CD14-positive monocyte (primary cell): ENCODE results near the gene SHB. TPM values are rescaled to one million over a fixed set of nuclear protein-coding genes. Genes with fewer than 3 reads are reported as not detected.
A peak's percentile ranks its signal among the peaks of the same experiment; 100 is the strongest.

ENCODE experiments used
- DNase-seq, 3 donors: peaks; one replicate each; pipeline ENCODE4 v3.0.0-alpha.2; 2011 to 2022
- H2AFZ ChIP-seq: 2 replicates; pipeline ENCODE4 v1.6.0; 2012; ENCODE audit warnings: mild to moderate bottlenecking, low read depth, low read length, inconsistent platforms; ENCODE audit not compliant: insufficient read depth, poor library complexity, severe bottlenecking
- H3K27ac ChIP-seq, 2 donors: 1 replicate in 1 of 2; 2 replicates in 1 of 2; pipeline ENCODE4 v1.5.1; 2012 to 2013; ENCODE audit warnings: low read length in 2 of 2, control low read depth in 1 of 2, inconsistent platforms in 1 of 2, low read depth in 1 of 2, mild to moderate bottlenecking in 1 of 2
- H3K27me3 ChIP-seq, 2 donors: one replicate each; pipeline versions ENCODE4 v1.6.0 to v1.6.1; 2011 to 2013; ENCODE audit warnings: low read length in 2 of 2; ENCODE audit not compliant: control insufficient read depth in 2 of 2, insufficient read depth in 2 of 2
- H3K36me3 ChIP-seq, 2 donors: replicated peaks in 1 of 2; 1 replicate in 1 of 2; 2 replicates in 1 of 2; pipeline versions ENCODE4 v1.5.1 to v1.6.1; 2012 to 2013; ENCODE audit warnings: low read length in 2 of 2, control low read depth in 1 of 2, inconsistent platforms in 1 of 2, mild to moderate bottlenecking in 1 of 2; ENCODE audit not compliant: insufficient read depth in 2 of 2, control insufficient read depth in 1 of 2
- H3K4me1 ChIP-seq, 2 donors: 1 replicate in 1 of 2; 2 replicates in 1 of 2; pipeline versions ENCODE4 v1.5.1 to v1.6.1; 2012 to 2013; ENCODE audit warnings: low read length in 2 of 2, control low read depth in 1 of 2, inconsistent platforms in 1 of 2, mild to moderate bottlenecking in 1 of 2, moderate library complexity in 1 of 2; ENCODE audit not compliant: insufficient read depth in 2 of 2, control insufficient read depth in 1 of 2
- H3K4me2 ChIP-seq: replicated peaks from 2 replicates; pipeline ENCODE3; 2012; ENCODE audit warnings: low read length, moderate library complexity, mild to moderate bottlenecking; ENCODE audit not compliant: poor library complexity, severe bottlenecking; ENCODE audit errors: extremely low read depth
- H3K4me3 ChIP-seq, 3 experiments: fragments of 200-600 bp in 1 of 3; sonication (generic) in 1 of 3; replicated peaks in 1 of 3; 1 replicate in 2 of 3; 2 replicates in 1 of 3; pipeline ENCODE4 v1.5.1; 2011 to 2013; ENCODE audit warnings: low read length in 3 of 3, mild to moderate bottlenecking in 3 of 3, control low read depth in 2 of 3, low read depth in 2 of 3, inconsistent platforms in 1 of 3, moderate library complexity in 1 of 3
- H3K79me2 ChIP-seq: 2 replicates; pipeline ENCODE4 v1.6.0; 2012; ENCODE audit warnings: mild to moderate bottlenecking, control low read depth, inconsistent platforms, low read length, moderate library complexity; ENCODE audit not compliant: insufficient read depth
- H3K9ac ChIP-seq: 2 replicates; pipeline ENCODE4 v1.6.0; 2017; ENCODE audit warnings: low read length, mild to moderate bottlenecking; ENCODE audit not compliant: insufficient read depth, poor library complexity, severe bottlenecking
- H3K9me3 ChIP-seq, 2 donors: replicated peaks in 1 of 2; 1 replicate in 1 of 2; 2 replicates in 1 of 2; pipeline versions ENCODE4 v1.5.1 to v1.6.1; 2012 to 2013; ENCODE audit warnings: low read length in 2 of 2, control low read depth in 1 of 2; ENCODE audit not compliant: control insufficient read depth in 1 of 2, insufficient read depth in 1 of 2
- H4K20me1 ChIP-seq: 2 replicates; pipeline ENCODE4 v1.6.0; 2012; ENCODE audit warnings: mild to moderate bottlenecking, low read length, control low read depth, moderate library complexity; ENCODE audit not compliant: insufficient read depth
- H3K27ac Mint-ChIP-seq, 7 donors: one replicate each; pipeline ENCODE4 v1.8.0; 2020; ENCODE audit warnings: mild to moderate bottlenecking in 7 of 7, mixed read lengths in 7 of 7, moderate library complexity in 6 of 7, inconsistent platforms in 2 of 7
- H3K27me3 Mint-ChIP-seq, 3 donors: one replicate each; pipeline ENCODE4 v1.8.0; 2021 to 2022; ENCODE audit warnings: low read depth in 3 of 3, mild to moderate bottlenecking in 3 of 3, mixed read lengths in 3 of 3, moderate library complexity in 3 of 3, inconsistent platforms in 1 of 3
- H3K36me3 Mint-ChIP-seq, 2 donors: one replicate each; pipeline ENCODE4 v1.8.0; 2020; ENCODE audit warnings: mixed read lengths in 2 of 2, inconsistent platforms in 1 of 2, mild to moderate bottlenecking in 1 of 2
- H3K4me1 Mint-ChIP-seq: one replicate; pipeline ENCODE4 v1.8.0; 2020; ENCODE audit warnings: mild to moderate bottlenecking, mixed read lengths
- H3K4me3 Mint-ChIP-seq, 2 donors: one replicate each; pipeline ENCODE4 v1.8.0; 2020; ENCODE audit warnings: mild to moderate bottlenecking in 2 of 2, mixed read lengths in 2 of 2, moderate library complexity in 1 of 2
- H3K9me3 Mint-ChIP-seq, 7 donors: one replicate each; pipeline ENCODE4 v1.8.0; 2020 to 2022; ENCODE audit warnings: mixed read lengths in 7 of 7, mild to moderate bottlenecking in 6 of 7, moderate library complexity in 6 of 7, inconsistent platforms in 2 of 7
- WGBS: methylation state at CpG from one replicate; pipeline ENCODE4 v1.1.5; 2013; ENCODE audit warnings: missing lambda C conversion rate; ENCODE audit not compliant: insufficient coverage; 5-methylcytosine and 5-hydroxymethylcytosine counted together
- intact Hi-C, 2 donors: fragments of 100-400 bp; cut with micrococcal nuclease; formaldehyde crosslinking; loops; one replicate each; pipeline versions ENCODE4 v1.15.0 to v1.15.1; 2023
- polyA plus RNA-seq, 3 donors: library from polyadenylated mRNA; depleted of rRNA in 1 of 3; unstranded in 2 of 3; stranded (reverse) in 1 of 3; fragments of 300-500 nt in 2 of 3; fragments of >200 nt in 1 of 3; fragmentation: Illumina TruSeq in 2 of 3; gene quantifications; 1 replicate in 2 of 3; 2 replicates in 1 of 3; pipeline ENCODE4 v1.2.3, GENCODE V29; 2012 to 2021
- TF ChIP-seq, protein P1 (sequence below): fragments of 200-600 bp; IDR thresholded peaks from one replicate; pipeline ENCODE4 v1.8.0; 2022; ENCODE audit warnings: antibody characterized with exemption, mild to moderate bottlenecking

SHB gene
- polyA plus RNA-seq, 3 donors: 0.27 to 1.3 (median 0.31) TPM

DNA sequence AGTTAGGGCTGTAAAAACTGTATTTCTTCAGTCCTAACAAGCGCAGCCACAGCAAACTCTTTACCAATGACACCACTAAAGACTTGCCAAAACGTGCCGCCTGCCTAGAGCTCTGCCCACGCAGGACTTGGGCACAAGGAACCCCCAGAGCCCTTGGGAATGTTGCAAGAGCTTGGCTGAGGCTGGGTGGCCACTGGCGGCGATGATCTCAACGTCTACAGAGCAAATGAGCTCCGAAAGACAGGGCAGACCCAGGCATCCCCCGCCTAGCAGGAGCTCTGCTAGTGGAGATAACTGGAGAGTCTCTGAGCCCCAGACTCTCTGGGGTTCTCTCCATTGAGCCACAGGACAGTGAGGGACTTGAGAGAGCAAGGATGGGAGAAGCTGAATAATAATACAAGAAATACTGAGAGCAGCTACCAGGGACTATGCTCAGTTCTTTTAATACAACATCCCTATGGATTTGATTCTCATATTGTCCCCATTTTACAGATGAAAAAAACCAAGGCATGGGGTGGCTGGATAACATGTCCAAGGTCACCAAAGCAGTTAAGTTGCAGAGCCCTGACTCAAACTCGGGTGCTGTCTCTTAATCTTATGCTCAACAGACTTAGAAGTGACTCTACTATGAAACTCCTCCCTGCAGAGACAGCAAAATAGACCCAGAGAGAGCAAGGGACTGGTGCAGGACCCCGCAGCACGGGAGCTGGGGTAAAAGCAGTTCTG is 32.5 kb downstream of the SHB start:
- Mint-ChIP-seq H3K27ac (peak overlapping the region in 2 of 7 donors; percentile 14 to 58), H3K9me3 (peaks cover 0 to 1% (median 0%) of the 10 kb centered on the region in 7 donors), H3K4me3 (no peak overlapping the region), H3K36me3 (peaks cover 0 to 4% of the 10 kb centered on the region in 2 donors), H3K4me1 (peaks cover 45% of the 10 kb centered on the region), H3K27me3 (peaks cover 0 to 8% (median 1%) of the 10 kb centered on the region in 3 donors)
- no peak overlapping the region for H2AFZ ChIP-seq
- TF ChIP-seq, protein P1, sequence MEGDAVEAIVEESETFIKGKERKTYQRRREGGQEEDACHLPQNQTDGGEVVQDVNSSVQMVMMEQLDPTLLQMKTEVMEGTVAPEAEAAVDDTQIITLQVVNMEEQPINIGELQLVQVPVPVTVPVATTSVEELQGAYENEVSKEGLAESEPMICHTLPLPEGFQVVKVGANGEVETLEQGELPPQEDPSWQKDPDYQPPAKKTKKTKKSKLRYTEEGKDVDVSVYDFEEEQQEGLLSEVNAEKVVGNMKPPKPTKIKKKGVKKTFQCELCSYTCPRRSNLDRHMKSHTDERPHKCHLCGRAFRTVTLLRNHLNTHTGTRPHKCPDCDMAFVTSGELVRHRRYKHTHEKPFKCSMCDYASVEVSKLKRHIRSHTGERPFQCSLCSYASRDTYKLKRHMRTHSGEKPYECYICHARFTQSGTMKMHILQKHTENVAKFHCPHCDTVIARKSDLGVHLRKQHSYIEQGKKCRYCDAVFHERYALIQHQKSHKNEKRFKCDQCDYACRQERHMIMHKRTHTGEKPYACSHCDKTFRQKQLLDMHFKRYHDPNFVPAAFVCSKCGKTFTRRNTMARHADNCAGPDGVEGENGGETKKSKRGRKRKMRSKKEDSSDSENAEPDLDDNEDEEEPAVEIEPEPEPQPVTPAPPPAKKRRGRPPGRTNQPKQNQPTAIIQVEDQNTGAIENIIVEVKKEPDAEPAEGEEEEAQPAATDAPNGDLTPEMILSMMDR: no peak
- intact Hi-C loops: no loop called here
- H3K9me3 ChIP-seq: no peaks in the 10 kb centered on the region
- H3K27me3 ChIP-seq: no peaks in the 10 kb centered on the region
- no peak for DNase-seq
- H3K4me3 ChIP-seq: no peak overlapping the region
- peaks cover 30 to 42% of the 10 kb centered on the region in 2 donors for H3K4me1 ChIP-seq
- no peak overlapping the region for H3K4me2 ChIP-seq
- no peaks in the 10 kb centered on the region for H3K36me3 ChIP-seq
- H3K27ac ChIP-seq: no peak overlapping the region
- H4K20me1 ChIP-seq: no peaks in the 10 kb centered on the region
- H3K9ac ChIP-seq: no peak overlapping the region
- H3K79me2 ChIP-seq: no peaks in the 10 kb centered on the region
- WGBS: 64% methylated on average over 7 of the region's 12 CpGs

DNA sequence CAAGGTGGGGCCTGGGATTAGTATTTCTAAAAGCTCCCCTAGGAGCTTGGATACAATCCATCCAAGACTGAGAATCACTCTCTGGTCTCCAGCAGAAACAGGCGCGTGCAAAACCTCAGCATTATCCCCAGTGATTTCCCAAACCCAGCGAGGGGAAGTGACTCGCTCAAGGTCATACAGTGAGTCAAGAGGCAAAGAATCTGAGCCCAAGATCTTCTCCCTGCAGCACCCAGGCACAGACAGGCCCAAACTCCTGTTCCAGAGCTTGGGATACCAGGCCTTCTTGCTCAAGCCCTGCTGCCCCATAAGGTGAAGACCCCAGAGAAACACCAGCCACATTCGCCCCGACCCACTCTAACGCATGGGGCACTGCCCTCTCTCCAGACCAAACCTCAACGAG is 33.2 kb downstream of the SHB start:
- no peaks in the 10 kb centered on the region for H4K20me1 ChIP-seq
- peaks cover 0 to 1% (median 0%) of the 10 kb centered on the region in 7 donors for H3K9me3 Mint-ChIP-seq
- H3K27me3 Mint-ChIP-seq: peaks cover 0 to 11% (median 1%) of the 10 kb centered on the region in 3 donors
- intact Hi-C loops: no loop called here
- no peaks in the 10 kb centered on the region for H3K27me3 ChIP-seq
- H3K79me2 ChIP-seq: no peaks in the 10 kb centered on the region
- TF ChIP-seq, protein P1: no peak
- no peak overlapping the region for H2AFZ ChIP-seq
- no peaks in the 10 kb centered on the region for H3K36me3 Mint-ChIP-seq
- H3K4me3 Mint-ChIP-seq: no peak overlapping the region
- H3K36me3 ChIP-seq: no peaks in the 10 kb centered on the region
- H3K4me1 ChIP-seq: peaks cover 30 to 42% of the 10 kb centered on the region in 2 donors
- DNase-seq: peak; percentile 33 to 74 (median 41)
- no peak overlapping the region for H3K9ac ChIP-seq
- no peak overlapping the region for H3K27ac ChIP-seq
- H3K4me2 ChIP-seq: no peak overlapping the region
- 37% methylated on average over 6 of the region's 8 CpGs for WGBS
- peaks cover 45% of the 10 kb centered on the region for H3K4me1 Mint-ChIP-seq
- H3K9me3 ChIP-seq: no peaks in the 10 kb centered on the region
- H3K27ac Mint-ChIP-seq: peak overlapping the region in 3 of 7 donors; percentile 55 to 75 (median 58)
- no peak overlapping the region for H3K4me3 ChIP-seq
